Epithelial cell of esophagus (primary cell): ENCODE measurements around the gene CBLN3.
A peak's percentile ranks its signal among the peaks of the same experiment; 100 is the strongest.

Source experiments
- DNase-seq: peaks from one replicate; pipeline ENCODE4 v3.0.0; 2010; ENCODE audit warnings: low read depth
- H3K4me3 ChIP-seq: 2 replicates; pipeline ENCODE4 v1.5.1; 2011; ENCODE audit warnings: mild to moderate bottlenecking, low read length, control low read depth
- CTCF ChIP-seq: IDR thresholded peaks from 2 replicates; pipeline ENCODE4 v1.5.1; 2011; ENCODE audit warnings: low read depth, mild to moderate bottlenecking, low read length, control low read depth, inconsistent platforms; ENCODE audit not compliant: insufficient read depth; ENCODE audit errors: missing control alignments

Gene CBLN3

GRCh38 chr14:24407608-24408325 lies 21.7 kb downstream of the CBLN3 start:
- no peak for TF ChIP-seq CTCF
- no peak overlapping the region for H3K4me3 ChIP-seq
- DNase-seq, result no peak

GRCh38 chr14:24406416-24406815 lies 23.1 kb downstream of the CBLN3 start:
- H3K4me3 ChIP-seq, result no peak overlapping the region
- no peak for DNase-seq
- no peak for TF ChIP-seq CTCF

DNA sequence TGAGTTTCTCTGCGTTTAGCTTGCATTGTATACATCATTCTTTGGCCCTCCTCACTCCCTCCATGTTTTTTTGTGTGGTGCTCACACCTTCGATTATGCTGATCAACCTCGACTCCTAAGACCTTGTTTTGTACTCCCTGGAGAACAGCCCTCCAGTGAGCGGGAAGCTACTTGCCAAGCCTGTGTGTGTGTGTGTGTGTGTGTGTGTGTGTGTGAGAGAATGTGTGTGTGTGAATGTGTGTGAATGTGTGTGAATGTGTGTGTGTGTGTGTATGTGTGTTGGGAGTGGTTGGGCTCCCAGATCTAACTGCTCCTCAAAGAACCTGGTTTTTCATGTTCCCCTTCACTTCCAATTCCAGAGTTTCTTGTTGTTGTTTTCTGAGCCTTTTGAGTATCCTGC lies 24.7 kb downstream of the CBLN3 start:
- no peak overlapping the region for H3K4me3 ChIP-seq
- no peak for DNase-seq
- TF ChIP-seq CTCF, result no peak

DNA sequence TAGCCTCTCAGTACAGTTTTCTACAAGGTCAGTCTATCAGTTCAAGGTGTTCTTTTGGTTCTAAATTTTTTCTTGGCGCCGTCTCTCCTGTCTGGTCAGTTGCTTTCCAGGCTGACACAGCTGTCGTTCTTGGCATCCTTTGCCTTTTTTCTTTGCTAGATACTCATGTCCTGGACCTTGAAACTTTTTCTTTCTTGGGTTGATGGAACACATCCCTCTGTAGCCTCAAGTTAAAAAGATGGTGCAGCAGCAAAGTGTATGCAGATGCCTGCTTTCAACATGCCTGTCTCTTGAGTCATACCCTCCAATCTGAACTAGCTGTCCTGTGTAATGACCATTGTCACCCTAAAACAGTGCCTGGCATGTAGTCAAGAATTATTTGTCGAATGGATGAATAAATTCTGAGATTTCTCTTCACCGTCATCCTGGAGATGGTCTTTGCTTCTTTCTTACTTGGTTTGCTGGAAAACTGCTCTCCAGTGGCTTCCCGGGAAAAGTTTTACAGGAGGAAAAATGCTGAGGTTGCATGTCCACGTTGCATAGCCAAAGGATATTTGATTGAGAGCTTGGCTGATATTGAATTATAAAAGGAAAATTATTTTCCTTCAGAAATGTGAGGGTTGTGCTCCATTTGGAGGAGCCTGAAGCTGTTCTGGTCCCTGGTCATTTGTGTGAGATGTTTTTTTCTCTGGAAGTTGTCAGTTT lies 26.0 kb downstream of the CBLN3 start:
- peak; percentile 36 for DNase-seq
- no peak for TF ChIP-seq CTCF
- no peak overlapping the region for H3K4me3 ChIP-seq

DNA sequence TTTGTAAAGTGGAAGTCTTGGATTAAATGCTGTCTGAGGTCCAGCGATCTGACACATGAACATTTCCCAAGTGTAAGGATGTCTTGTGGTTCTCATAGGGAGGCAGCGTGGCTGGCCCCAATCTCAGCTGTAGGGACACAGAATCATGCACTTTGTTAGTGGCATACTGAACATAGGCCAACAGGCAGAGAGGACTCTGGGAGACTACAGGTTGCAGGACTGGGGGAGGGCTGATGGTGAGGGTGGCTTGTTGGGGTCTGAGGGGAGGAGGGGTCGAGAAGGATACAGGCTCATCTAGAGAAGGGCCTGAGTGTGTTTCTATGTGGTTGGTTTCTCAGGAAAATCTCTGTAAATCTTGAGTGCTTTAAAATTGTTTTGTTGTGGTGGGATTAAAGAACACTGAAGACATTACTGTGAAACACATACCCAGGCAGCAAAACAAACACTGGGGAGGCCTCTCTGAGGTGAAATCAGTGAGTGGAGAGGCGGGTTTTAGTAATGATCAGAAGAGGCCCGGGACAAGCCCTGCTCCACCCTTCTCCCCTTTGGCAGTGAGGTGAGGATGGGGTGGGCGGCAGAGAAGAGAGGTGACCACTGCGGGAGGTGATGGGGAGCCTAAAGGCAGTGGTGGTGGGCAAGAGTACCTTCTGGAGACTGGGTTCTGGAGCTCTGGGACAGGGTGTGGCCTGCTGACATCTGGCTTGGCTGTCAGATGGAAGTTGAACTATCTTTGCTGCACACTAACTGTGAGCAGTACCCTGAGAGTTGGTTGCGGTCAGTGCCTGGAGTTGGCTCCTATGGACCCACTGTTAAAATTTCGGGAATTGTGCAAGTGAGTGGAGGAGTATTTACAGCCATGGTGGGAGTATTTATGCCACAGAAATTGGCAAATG lies 27.4 kb downstream of the CBLN3 start:
- DNase-seq, result no peak
- no peak overlapping the region for H3K4me3 ChIP-seq
- no peak for TF ChIP-seq CTCF

GRCh38 chr14:24399999-24400718 lies 29.3 kb downstream of the CBLN3 start:
- DNase-seq, result no peak
- TF ChIP-seq CTCF, result no peak
- H3K4me3 ChIP-seq, result peak overlapping the region; percentile 56
